Caco-2 (cell line): ENCODE results near the gene MAPRE2. TPM values are rescaled to one million over a fixed set of nuclear protein-coding genes. Genes with fewer than 3 reads are reported as not detected.

Source experiments
- BruUV-seq: library from RNA; stranded (reverse); fragments of 400-500 nt; replicated peaks from 2 replicates; lab custom pipeline; 2021; lab: Mats Ljungman, UMichigan
- CTCF ChIA-PET: fragments of 300-600 bp; sonication (Branson Sonifier 250); formaldehyde crosslinking; loops from one replicate; lab custom pipeline; 2022; ENCODE audit warnings: antibody characterized with exemption; lab: Charles Lee
- POLR2A ChIA-PET: fragments of 300-600 bp; sonication (Branson Sonifier 250); formaldehyde crosslinking; loops from one replicate; lab custom pipeline; 2022; ENCODE audit warnings: antibody characterized with exemption; lab: Charles Lee
- DNase-seq, 2 experiments: peaks; one replicate each; pipeline versions ENCODE4 v3.0.0 to v3.0.0-alpha.2; 2020 to 2022
- H3K27me3 ChIP-seq: replicated peaks from 2 replicates; pipeline ENCODE4 v1.6.0; 2011; ENCODE audit warnings: low read length; ENCODE audit not compliant: control insufficient read depth, insufficient read depth
- H3K36me3 ChIP-seq: 2 replicates; pipeline ENCODE4 v1.5.1; 2011; ENCODE audit warnings: low read length; ENCODE audit not compliant: control insufficient read depth, insufficient read depth
- H3K4me1 ChIP-seq: fragments of 250-450 bp; sonication (Bioruptor Pico); 2 replicates; pipeline ENCODE4 v1.5.1; 2020; ENCODE audit warnings: mild to moderate bottlenecking
- H3K4me3 ChIP-seq: 2 replicates; pipeline ENCODE4 v1.5.1; 2011; ENCODE audit warnings: low read depth, mild to moderate bottlenecking, control low read depth, low read length
- H3K9me3 ChIP-seq: fragments of 250-450 bp; sonication (Bioruptor Pico); 2 replicates; pipeline ENCODE4 v1.5.1; 2020; ENCODE audit warnings: mild to moderate bottlenecking, moderate library complexity
- H3K27ac Mint-ChIP-seq: one replicate; pipeline ENCODE4 v1.8.0; 2022; ENCODE audit warnings: mixed read lengths; ENCODE audit not compliant: unreplicated experiment
- H3K27me3 Mint-ChIP-seq: one replicate; pipeline ENCODE4 v1.8.0; 2022; ENCODE audit warnings: mixed read lengths; ENCODE audit not compliant: insufficient read depth, unreplicated experiment
- H3K36me3 Mint-ChIP-seq: one replicate; pipeline ENCODE4 v1.8.0; 2022; ENCODE audit warnings: mild to moderate bottlenecking, mixed read lengths; ENCODE audit not compliant: insufficient read depth, unreplicated experiment
- H3K4me1 Mint-ChIP-seq: one replicate; pipeline ENCODE4 v1.8.0; 2022; ENCODE audit warnings: low read depth, mixed read lengths; ENCODE audit not compliant: unreplicated experiment
- H3K4me3 Mint-ChIP-seq: one replicate; pipeline ENCODE4 v1.8.0; 2022; ENCODE audit warnings: mild to moderate bottlenecking, moderate library complexity, mixed read lengths; ENCODE audit not compliant: unreplicated experiment
- H3K9me3 Mint-ChIP-seq: one replicate; pipeline ENCODE4 v1.8.0; 2022; ENCODE audit warnings: mixed read lengths; ENCODE audit not compliant: unreplicated experiment
- CTCF ChIP-seq, 2 experiments: fragments of 200-600 bp in 1 of 2; IDR thresholded peaks; 1 replicate in 1 of 2; 2 replicates in 1 of 2; pipeline versions ENCODE4 v1.5.1 to v1.8.0; 2011 to 2022; ENCODE audit warnings: antibody characterized with exemption in 1 of 2, control low read depth in 1 of 2, inconsistent platforms in 1 of 2, low read depth in 1 of 2, low read length in 1 of 2, mild to moderate bottlenecking in 1 of 2, moderate library complexity in 1 of 2; ENCODE audit not compliant: insufficient read depth in 1 of 2, severe bottlenecking in 1 of 2, unreplicated experiment in 1 of 2
- intact Hi-C: fragments of 100-400 bp; cut with micrococcal nuclease; formaldehyde crosslinking; loops from one replicate; pipeline ENCODE4 v1.10.0; 2022; ENCODE audit not compliant: unreplicated experiment
- total RNA-seq: library from RNA; stranded (reverse); gene quantifications from 2 replicates; pipeline ENCODE4 v1.2.3, GENCODE V29; 2022

Gene MAPRE2
- total RNA-seq, 1 experiment from 2014 or later, result 9.3 TPM

GRCh38 chr18:35077937-35078336 lies 36.7 kb downstream of the MAPRE2 start:
- Histone ChIP-seq H3K4me3 (no peak overlapping the region), H3K27me3 (no peaks in the 10 kb centered on the region), H3K4me1 (no peaks in the 10 kb centered on the region), H3K36me3 (no peaks in the 10 kb centered on the region), H3K9me3 (no peaks in the 10 kb centered on the region)
- ChIA-PET POLR2A (no interaction called here), CTCF (no interaction called here)
- intact Hi-C loops, result no loop called here
- DNase-seq, result no peak
- H3K27ac Mint-ChIP-seq, result no peak overlapping the region
- no TSS peak for BruUV-seq
- H3K9me3 Mint-ChIP-seq, result no peaks in the 10 kb centered on the region
- H3K27me3 Mint-ChIP-seq, result no peaks in the 10 kb centered on the region
- H3K36me3 Mint-ChIP-seq, result no peaks in the 10 kb centered on the region
- H3K4me1 Mint-ChIP-seq, result no peaks in the 10 kb centered on the region
- no peak overlapping the region for H3K4me3 Mint-ChIP-seq
- TF ChIP-seq CTCF (IDR thresholded peaks at IDR 0.05; ENCODE audit: insufficient read depth in 1 of 2, low read depth in 1 of 2, low read length in 1 of 2, severe bottlenecking in 1 of 2, unreplicated experiment in 1 of 2), result no peak

- no peak for TF ChIP-seq CTCF (IDR thresholded peaks at IDR 0.05; ENCODE audit: insufficient read depth in 1 of 2, low read depth in 1 of 2, low read length in 1 of 2, severe bottlenecking in 1 of 2, unreplicated experiment in 1 of 2)
- H3K36me3 Mint-ChIP-seq, result no peaks in the 10 kb centered on the region
- Histone ChIP-seq H3K27me3 (no peaks in the 10 kb centered on the region), H3K9me3 (no peaks in the 10 kb centered on the region), H3K4me3 (no peak overlapping the region), H3K36me3 (no peaks in the 10 kb centered on the region), H3K4me1 (peaks cover 3% of the 10 kb centered on the region; the same call in 1 of the 2 replicates)
- intact Hi-C loops, result no loop called here
- no peak overlapping the region for H3K4me3 Mint-ChIP-seq
- ChIA-PET POLR2A (no interaction called here), CTCF (no interaction called here)
- no peak overlapping the region for H3K27ac Mint-ChIP-seq
- no peaks in the 10 kb centered on the region for H3K27me3 Mint-ChIP-seq
- no peaks in the 10 kb centered on the region for H3K9me3 Mint-ChIP-seq
- BruUV-seq, result no TSS peak
- H3K4me1 Mint-ChIP-seq, result no peaks in the 10 kb centered on the region
- DNase-seq, result no peak
Measured at GRCh38 chr18:35080058-35080457, 38.8 kb downstream of the MAPRE2 start.

- no peak for DNase-seq
- Mint-ChIP-seq H3K27me3 (no peaks in the 10 kb centered on the region), H3K4me3 (no peak overlapping the region), H3K27ac (no peak overlapping the region), H3K4me1 (no peaks in the 10 kb centered on the region), H3K36me3 (no peaks in the 10 kb centered on the region), H3K9me3 (no peaks in the 10 kb centered on the region)
- Histone ChIP-seq H3K9me3 (no peaks in the 10 kb centered on the region), H3K4me3 (no peak overlapping the region), H3K4me1 (peaks cover 6% of the 10 kb centered on the region; the same call in 1 of the 2 replicates), H3K36me3 (no peaks in the 10 kb centered on the region), H3K27me3 (no peaks in the 10 kb centered on the region)
- BruUV-seq, result no TSS peak
- ChIA-PET POLR2A (no interaction called here), CTCF (no interaction called here)
- no peak for TF ChIP-seq CTCF (IDR thresholded peaks at IDR 0.05; ENCODE audit: insufficient read depth in 1 of 2, low read depth in 1 of 2, low read length in 1 of 2, severe bottlenecking in 1 of 2, unreplicated experiment in 1 of 2)
- intact Hi-C loops, result no loop called here
Measured at GRCh38 chr18:35083174-35083712, 42.0 kb downstream of the MAPRE2 start.
